SK-N-MC (cell line): ENCODE measurements around the gene ADAMTSL1.

Experiments used
- EZH2 ChIP-seq: fragments of 200-600 bp; sonication (generic); IDR thresholded peaks from one replicate; pipeline ENCODE4 v1.6.1; 2017; ENCODE audit warnings: antibody characterized with exemption
- FOXP2 ChIP-seq: optimal IDR thresholded peaks from 2 replicates; pipeline ENCODE3; 2011; ENCODE audit warnings: mild to moderate bottlenecking, moderate library complexity; ENCODE audit not compliant: insufficient read depth; ENCODE audit errors: extremely low read length, control extremely low read depth
- POLR2AphosphoS5 ChIP-seq: IDR thresholded peaks from 2 replicates; pipeline ENCODE4 v1.6.1; 2012; ENCODE audit warnings: mild to moderate bottlenecking, low read depth, low read length, borderline replicate concordance

GRCh38 chr9:18427691-18428090 is 46.3 kb upstream of the ADAMTSL1 start:
- TF ChIP-seq POLR2AphosphoS5, result no peak
- TF ChIP-seq FOXP2, result no peak
- TF ChIP-seq EZH2, result no peak
